IPS-18a (cell line): Measurements from ENCODE around the gene ATP7B.

ENCODE experiments used
- H3K27ac ChIP-seq: one replicate; pipeline ENCODE4 v1.5.1; 2013; ENCODE audit warnings: low read length
- H3K27me3 ChIP-seq: one replicate; pipeline ENCODE4 v1.6.1; 2013; ENCODE audit warnings: mild to moderate bottlenecking, low read length; ENCODE audit not compliant: control insufficient read depth, insufficient read depth
- H3K36me3 ChIP-seq: one replicate; pipeline ENCODE4 v1.6.1; 2013; ENCODE audit warnings: low read depth, low read length; ENCODE audit not compliant: control insufficient read depth
- H3K4me1 ChIP-seq: one replicate; pipeline ENCODE4 v1.6.1; 2013; ENCODE audit warnings: low read depth, low read length; ENCODE audit not compliant: control insufficient read depth
- H3K4me3 ChIP-seq: one replicate; pipeline ENCODE4 v1.5.1; 2013; ENCODE audit warnings: low read length
- H3K9ac ChIP-seq: one replicate; pipeline ENCODE4 v1.6.1; 2013; ENCODE audit warnings: mild to moderate bottlenecking, low read length, moderate library complexity
- H3K9me3 ChIP-seq: one replicate; pipeline ENCODE4 v1.6.1; 2013; ENCODE audit warnings: low read depth, low read length; ENCODE audit not compliant: control insufficient read depth

ATP7B gene

DNA sequence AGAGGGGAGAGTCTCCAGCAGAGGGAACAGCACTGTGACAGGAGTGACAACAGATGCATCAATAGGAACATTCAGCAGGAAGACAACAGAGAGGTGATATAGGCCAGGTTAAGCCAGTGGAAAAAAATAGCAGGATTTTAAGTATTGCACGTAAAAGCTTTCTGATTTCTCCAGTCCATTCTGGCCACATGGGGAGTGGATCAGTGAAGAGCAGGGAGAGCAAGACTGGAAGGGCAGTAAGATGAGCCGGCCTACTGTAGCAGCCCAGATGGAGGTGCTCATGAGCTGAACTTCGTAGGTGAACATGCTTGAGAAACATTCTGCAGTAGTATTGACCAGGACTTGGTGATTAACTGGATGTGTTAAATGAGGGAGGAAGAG is 15.0 kb upstream of the ATP7B start:
- Histone ChIP-seq H3K9ac (no peak overlapping the region), H3K27ac (no peak overlapping the region), H3K27me3 (no peaks in the 10 kb centered on the region), H3K4me3 (no peak overlapping the region), H3K36me3 (peaks cover 30% of the 10 kb centered on the region), H3K9me3 (no peaks in the 10 kb centered on the region), H3K4me1 (no peaks in the 10 kb centered on the region)

DNA sequence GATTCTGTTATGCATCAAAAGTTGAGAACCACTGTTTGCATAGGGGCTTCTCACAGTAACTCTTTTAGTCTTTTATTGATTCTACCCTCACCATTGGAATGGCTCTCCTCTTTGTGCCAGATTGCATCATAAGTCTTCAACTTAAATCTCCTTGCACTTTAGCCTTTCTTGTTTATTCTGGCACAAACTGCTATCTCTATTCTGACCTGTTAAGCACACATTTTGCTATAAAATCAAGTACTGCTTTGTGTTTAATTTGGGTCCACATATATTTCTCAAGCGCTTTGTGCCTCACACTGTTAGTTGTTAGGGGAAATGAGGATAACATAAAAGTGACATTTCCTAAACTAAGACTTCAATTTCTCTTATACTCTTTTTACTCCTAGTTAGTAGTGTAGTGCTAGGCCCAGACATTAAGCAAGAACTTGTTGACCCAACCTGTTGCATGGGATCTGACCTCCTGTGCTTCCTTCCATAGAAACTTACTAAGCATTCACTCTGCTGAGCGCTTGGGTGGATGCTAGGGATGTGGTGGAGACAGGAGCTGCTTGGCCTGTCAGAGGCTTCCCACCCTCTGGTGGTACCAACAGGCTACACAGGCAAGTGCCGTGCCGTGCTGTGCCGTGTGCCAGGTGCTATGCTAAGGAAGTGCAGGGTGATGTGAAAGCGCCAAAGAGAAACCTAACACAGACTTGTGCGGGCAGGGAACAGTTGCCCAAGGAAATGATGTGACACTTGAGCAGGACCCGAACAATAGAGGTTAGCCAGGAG is 14.4 kb upstream of the ATP7B start:
- Histone ChIP-seq H3K27me3 (no peaks in the 10 kb centered on the region), H3K4me1 (no peaks in the 10 kb centered on the region), H3K27ac (no peak overlapping the region), H3K36me3 (peaks cover 35% of the 10 kb centered on the region), H3K9me3 (no peaks in the 10 kb centered on the region), H3K9ac (no peak overlapping the region), H3K4me3 (no peak overlapping the region)

DNA sequence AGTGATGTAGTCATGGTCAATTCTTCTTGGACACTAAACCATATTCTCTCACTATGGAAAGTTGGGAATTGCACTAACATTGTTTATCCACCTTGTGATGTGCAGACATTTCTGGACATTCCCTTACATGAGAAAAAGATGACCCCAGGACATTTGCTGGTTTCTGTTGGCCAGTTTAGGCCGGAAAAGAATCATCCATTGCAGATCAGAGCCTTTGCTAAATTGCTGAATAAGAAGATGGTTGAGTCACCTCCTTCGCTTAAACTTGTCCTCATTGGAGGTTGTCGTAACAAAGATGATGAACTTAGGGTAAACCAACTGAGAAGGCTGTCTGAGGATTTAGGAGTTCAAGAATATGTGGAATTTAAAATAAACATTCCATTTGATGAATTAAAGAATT is 13.2 kb upstream of the ATP7B start, which contains the start of gene UTP14C:
TSS of gene UTP14C (plus strand) at position 211 of the 400 bp plus-strand sequence. CDS start 4,114 bp downstream, outside the sequence.
- no peak within 1 kb of the TSS for H3K9ac ChIP-seq
- peaks cover 43% of the 10 kb centered on the region for H3K36me3 ChIP-seq
- no peaks in the 10 kb centered on the region for H3K4me1 ChIP-seq
- no peaks in the 10 kb centered on the region for H3K27me3 ChIP-seq
- no peak within 1 kb of the TSS for H3K27ac ChIP-seq
- H3K9me3 ChIP-seq: no peaks in the 10 kb centered on the region
- H3K4me3 ChIP-seq: no peak within 1 kb of the TSS

DNA sequence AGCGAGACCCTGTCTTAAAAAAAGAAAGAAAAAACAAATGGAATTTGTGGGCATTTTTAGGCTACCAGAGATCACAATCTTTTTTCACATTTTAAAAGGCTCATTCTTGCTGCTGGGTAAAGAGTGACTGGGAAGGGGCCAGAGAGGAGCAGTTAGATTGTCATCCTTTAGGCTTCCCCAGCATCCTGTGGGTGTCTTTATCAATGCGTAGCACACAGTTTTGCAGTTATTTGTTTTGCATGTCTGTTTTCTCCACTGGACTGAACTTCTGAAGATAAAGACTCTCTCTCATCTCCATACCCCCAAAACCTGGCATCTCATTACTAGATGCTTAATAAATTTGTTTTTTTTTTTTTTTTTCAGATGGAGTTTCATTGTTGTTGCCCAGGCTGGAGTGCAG is 11.1 kb upstream of the ATP7B start:
- H3K9ac ChIP-seq: no peak overlapping the region
- H3K9me3 ChIP-seq: no peaks in the 10 kb centered on the region
- no peak overlapping the region for H3K27ac ChIP-seq
- no peak overlapping the region for H3K4me3 ChIP-seq
- peaks cover 33% of the 10 kb centered on the region for H3K36me3 ChIP-seq
- H3K27me3 ChIP-seq: no peaks in the 10 kb centered on the region
- no peaks in the 10 kb centered on the region for H3K4me1 ChIP-seq

DNA sequence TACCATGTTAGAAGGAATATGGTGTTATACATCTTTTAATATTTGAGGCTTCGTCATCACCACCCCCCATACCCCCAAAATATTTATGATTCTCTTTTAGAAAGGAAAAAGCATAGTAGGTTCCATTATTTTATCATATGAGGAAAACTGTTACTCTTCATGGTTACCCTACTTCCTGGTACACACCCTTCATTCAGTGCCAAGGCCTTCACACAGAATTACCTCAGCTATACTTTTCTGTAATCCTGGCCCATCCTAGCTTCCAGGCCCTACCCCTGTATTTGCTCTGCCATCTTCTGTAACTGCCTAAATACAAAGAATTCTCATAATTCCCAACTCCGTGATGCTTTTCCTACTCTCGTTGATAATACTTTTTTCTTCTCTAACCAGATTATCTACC is 8.9 kb upstream of the ATP7B start:
- H3K9me3 ChIP-seq: no peaks in the 10 kb centered on the region
- no peaks in the 10 kb centered on the region for H3K4me1 ChIP-seq
- H3K9ac ChIP-seq: no peak overlapping the region
- no peak overlapping the region for H3K4me3 ChIP-seq
- peaks cover 24% of the 10 kb centered on the region for H3K36me3 ChIP-seq
- no peaks in the 10 kb centered on the region for H3K27me3 ChIP-seq
- no peak overlapping the region for H3K27ac ChIP-seq

DNA sequence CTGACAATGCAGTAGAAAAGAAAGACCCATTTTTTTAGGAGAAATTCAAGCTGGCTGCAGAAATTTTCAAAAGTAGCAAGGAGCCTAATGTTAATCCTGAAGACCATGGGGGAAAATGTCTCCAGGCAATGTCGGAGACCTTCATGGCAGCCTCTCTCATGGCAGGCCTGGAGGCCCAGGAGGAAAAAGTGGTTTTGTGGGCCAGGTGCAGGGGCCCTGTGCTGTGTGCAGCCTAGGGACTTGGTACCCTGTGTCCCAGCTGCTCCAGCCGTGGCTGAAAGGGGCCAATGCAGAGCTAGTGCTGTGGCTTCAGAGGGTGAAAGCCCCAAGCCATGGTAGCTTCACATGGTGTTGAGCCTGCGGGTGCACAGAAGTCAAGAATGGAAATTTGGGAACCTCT is 5.0 kb upstream of the ATP7B start:
- Histone ChIP-seq H3K4me1 (no peaks in the 10 kb centered on the region), H3K36me3 (peaks cover 20% of the 10 kb centered on the region), H3K27me3 (no peaks in the 10 kb centered on the region), H3K9ac (no peak overlapping the region), H3K4me3 (no peak overlapping the region), H3K27ac (no peak overlapping the region), H3K9me3 (no peaks in the 10 kb centered on the region)

DNA sequence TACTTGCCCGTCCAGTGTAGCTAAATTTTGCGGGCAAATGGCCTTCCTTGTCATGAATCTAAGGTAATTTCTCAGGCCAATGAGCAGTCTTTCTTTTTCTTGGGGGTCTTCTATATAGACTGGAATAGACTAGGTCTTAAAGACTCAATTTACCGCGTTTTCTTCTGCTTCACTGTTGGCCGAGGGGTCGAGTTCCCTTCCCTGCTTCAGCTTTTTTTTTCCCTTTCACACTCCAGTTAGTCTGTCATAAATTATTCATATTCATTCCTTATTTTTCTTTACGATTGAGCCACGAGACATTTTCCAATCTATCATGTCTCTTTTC is 1.2 kb upstream of the ATP7B start:
- Histone ChIP-seq H3K27me3 (peaks cover 25% of the 10 kb centered on the region), H3K27ac (peak overlapping the region; percentile 11)

DNA sequence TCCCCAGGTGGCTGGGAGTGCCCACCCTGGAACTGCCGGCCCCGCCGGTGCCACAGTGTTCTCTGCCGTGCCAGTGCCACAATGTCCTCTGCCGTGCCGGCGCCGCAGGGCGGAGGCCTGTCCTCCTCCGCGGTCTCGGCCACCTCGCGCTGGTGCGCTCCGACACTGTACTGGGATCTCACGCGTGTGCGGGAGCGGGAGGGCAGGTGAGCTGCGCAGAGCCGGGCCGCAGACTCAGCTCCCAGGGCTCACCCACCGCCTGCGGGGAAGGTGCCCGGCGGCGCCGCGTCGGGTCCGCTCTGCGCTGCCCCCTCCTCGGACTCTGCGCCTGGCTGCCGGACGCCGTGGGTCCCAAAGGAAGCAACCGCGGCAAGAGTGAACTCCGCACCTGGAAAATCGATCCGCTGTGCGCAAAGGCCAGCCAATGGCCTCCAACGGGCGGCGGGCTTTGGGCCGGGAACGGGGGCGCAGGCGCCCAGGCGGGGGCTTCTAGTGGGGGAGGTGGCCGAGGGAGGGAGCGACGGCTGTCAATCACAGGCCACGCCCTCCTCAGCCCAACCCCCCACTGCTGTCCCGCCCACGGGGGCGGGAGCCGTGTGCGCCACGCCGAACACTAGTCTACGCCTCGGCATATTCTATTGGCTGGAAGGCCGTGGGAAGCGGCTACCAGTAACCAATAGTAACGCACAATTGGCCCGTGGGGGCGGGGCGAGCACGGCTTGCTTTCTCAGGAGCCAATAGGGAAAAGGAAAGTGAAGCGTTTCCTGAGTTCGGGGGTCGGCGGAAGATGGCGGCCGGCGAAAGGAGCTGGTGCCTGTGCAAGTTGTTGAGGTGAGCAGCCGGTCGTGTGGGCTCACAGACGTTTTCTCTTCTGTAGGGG is 622 bp upstream of the ATP7B start, which contains the start of gene ALG11:
TSS of gene ALG11 (plus strand) at position 767 of the 880 bp plus-strand sequence. CDS start at position 788, 21 bp downstream.
- Histone ChIP-seq H3K4me1 (no peaks in the 10 kb centered on the region), H3K27ac (peak within 1 kb of the TSS; percentile 11), H3K9ac (peak within 1 kb of the TSS; percentile 84), H3K9me3 (no peaks in the 10 kb centered on the region), H3K27me3 (peaks cover 25% of the 10 kb centered on the region), H3K4me3 (peak within 1 kb of the TSS; percentile 96), H3K36me3 (no peaks in the 10 kb centered on the region)

More for the DNA sequence above, 1.2 kb upstream of the ATP7B start:
- Histone ChIP-seq H3K4me1 (no peaks in the 10 kb centered on the region), H3K9me3 (no peaks in the 10 kb centered on the region), H3K4me3 (peak overlapping the region; percentile 96), H3K9ac (peak overlapping the region; percentile 84), H3K36me3 (peaks cover under 1% of the 10 kb centered on the region)

DNA sequence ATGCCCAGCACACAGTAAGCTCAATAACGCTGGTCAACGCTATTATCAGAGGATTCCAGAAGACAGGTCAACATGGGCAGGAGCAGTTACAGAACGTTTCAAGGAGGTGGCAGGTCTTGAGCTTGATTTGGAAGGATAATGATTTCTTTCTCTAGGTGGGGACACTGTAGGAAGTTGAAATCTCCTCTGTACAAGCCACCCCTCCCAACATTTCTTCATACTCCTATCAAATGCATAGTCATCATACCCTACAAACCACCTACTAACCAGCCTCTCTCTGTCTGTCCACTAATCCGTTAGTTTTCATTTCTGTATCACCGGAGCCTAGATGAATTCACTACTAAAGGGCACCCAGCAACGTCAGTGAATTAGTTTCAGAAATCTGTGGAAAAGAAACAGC is 1.3 kb downstream of the ATP7B start:
- no peaks in the 10 kb centered on the region for H3K36me3 ChIP-seq
- H3K4me3 ChIP-seq: no peak overlapping the region
- H3K27ac ChIP-seq: no peak overlapping the region
- H3K4me1 ChIP-seq: no peaks in the 10 kb centered on the region
- H3K9me3 ChIP-seq: no peaks in the 10 kb centered on the region
- H3K9ac ChIP-seq: no peak overlapping the region
- peaks cover 25% of the 10 kb centered on the region for H3K27me3 ChIP-seq

DNA sequence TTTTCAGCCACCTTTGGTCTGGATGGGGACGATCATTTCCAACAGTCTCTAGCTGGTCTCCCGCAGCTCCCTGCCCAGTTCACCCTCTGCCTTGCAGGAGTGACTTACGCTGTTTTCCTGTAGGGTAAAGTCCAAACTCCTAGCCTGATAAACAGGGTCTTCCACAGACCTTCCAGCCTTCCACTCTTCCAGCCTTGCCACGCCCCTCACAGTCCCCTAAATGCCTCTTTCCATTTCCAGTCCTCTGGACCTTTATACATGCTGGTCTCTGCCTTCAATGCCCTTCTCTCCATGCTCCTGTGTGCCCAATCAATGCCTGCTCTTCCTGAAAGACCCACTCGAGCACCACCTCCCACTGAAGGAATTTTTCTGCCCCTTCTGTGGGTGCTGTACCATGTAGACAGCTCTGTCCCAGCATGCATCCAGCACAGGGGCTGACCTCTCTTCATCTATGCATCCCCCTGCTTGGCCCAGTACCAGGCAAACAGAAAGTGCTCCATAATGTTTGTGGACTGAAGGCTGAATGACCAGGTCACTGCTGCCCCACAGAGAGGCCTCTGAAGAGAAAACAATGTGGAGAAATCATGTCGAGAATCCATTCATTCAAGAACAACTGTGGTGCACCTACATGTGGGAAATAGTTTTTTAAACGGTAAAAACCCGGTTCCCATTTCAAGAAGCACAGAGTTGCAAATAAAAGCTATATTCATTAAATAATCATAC is 4.6 kb downstream of the ATP7B start:
- H3K9ac ChIP-seq: no peak overlapping the region
- no peak overlapping the region for H3K27ac ChIP-seq
- H3K4me3 ChIP-seq: no peak overlapping the region
- H3K36me3 ChIP-seq: no peaks in the 10 kb centered on the region
- H3K27me3 ChIP-seq: peaks cover 25% of the 10 kb centered on the region
- no peaks in the 10 kb centered on the region for H3K4me1 ChIP-seq
- H3K9me3 ChIP-seq: no peaks in the 10 kb centered on the region

DNA sequence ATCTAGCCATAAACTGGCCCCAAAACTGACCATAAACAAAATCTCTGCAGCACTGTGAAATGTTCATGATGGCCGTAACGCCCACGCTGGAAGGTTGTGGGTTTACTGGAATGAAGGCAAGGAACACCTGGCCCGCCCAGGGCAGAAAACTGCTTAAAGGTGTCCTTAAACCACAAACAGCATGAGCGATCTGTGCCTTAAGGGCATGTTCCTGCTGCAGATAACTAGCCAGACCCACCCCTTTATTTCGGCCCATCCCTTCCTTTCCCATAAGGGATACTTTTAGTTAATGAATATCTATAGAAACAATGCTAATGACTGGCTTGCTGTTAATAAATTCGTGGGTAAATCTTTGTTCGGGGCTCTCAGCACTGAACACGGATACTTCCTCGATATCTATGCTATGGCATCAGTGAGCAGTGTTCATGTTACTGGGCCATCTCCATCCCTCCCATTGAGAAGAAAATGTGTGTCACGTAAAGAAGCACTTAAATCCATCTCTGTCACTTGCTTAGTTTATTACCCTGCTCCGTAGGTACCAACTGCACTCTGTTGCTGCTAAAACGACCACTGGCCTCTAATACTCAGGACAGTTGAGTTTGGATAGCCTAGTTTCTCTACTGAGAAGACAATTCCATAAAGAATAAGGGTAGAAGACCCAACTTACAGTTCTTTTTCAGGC is 5.3 kb downstream of the ATP7B start:
- Histone ChIP-seq H3K4me3 (no peak overlapping the region), H3K9ac (no peak overlapping the region), H3K4me1 (no peaks in the 10 kb centered on the region), H3K9me3 (no peaks in the 10 kb centered on the region), H3K27ac (no peak overlapping the region), H3K27me3 (peaks cover 22% of the 10 kb centered on the region), H3K36me3 (no peaks in the 10 kb centered on the region)
